Fibroblast of skin of abdomen (primary cell): ENCODE data around the gene CYB5R2.
A peak's percentile ranks its signal among the peaks of the same experiment; 100 is the strongest.

Experiments used
- DNase-seq: peaks from one replicate; pipeline ENCODE4 v3.0.0-alpha.2; 2013

Gene CYB5R2

DNA sequence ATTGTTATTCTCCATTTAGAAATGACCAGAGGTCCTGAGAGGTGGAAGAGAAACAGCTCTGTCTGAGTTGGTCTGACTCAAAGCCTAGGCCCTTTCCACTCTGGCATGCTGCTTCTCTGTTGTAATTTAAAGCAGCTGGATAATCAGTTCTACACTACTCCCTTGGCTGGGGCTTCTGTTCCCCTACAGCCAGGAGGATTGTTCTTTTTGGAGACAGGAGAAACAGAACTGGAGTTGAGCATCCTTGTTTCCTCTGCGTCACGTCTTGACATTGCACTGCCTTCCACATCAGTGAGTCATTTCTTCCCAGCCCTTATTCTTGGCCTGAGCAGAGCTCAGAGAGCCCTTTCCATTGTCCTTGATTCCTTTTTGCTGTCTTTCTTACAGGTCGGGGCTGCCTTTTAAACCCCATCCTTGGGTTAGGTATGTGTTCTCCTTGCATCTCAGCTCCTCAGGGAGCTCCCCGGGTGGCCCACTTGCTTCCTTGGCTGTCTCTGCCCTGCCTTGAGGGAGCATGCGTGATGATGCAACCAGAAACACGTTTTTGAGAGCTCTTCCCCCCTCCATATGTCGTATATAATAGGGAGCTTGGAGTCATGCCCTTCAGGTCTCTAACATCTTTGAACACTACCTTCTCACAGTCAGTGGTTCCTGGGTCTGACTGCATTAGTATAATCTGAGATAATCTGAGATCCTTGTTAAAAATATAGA, 35.7 kb downstream of the CYB5R2 start:
- DNase-seq = peak; percentile 75

DNA sequence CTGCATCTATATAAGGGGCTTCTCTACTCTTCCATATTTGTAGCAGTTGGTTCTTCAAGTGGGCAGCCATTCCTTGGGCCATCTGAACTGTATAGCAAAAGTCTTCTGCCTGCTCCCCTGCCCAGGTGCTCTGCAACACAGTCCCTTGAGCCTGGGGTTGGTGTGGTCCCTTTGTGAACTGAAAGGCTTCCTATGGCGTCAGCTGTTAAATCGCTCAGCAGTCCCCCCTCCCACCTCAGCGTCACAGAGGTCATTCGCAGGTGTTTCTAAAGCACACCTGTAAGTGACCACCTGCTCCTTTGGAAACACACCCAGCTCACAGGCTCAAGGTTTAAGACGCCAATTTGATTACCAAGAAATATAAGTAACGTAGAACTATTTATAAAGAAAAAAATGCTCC, 37.0 kb downstream of the CYB5R2 start:
- no peak for DNase-seq

DNA sequence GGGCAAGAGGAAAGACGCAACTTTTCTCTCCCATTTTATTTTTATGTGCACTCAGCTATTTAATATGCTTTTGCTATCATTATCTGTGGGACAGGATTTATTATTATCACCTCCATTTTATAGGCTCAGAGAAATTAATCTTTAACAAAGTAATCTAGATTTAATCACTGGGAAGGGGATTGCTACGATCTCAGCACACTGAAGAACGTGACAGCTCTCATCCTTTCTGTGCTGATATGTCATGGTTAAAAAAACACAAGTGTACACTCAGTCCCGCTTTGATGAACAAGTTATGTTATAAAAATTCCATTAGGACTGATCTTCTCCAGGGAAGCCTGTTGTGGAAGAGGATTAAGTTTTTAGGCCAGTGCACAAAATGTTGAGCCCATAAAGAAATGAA, 37.6 kb downstream of the CYB5R2 start:
- DNase-seq = no peak

DNA sequence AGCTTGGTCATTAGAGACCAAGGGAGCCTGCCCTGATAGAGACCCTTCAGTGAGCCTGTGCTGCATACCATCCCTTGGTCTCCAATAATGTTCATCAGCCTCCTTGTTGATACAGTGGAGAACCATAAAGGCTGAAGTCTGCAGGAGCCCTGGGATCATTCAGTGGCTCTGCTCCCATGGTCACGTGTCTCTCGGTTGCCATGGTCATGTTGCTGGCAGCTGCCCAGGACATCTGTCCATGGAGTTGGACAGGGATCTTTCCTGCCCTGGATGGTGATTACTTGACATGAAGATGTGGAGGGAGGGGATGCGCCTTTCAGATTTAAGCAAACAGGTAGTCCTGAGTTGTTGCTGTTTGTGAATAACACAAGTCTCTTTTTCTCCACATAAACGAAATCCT, 38.2 kb downstream of the CYB5R2 start:
- no peak for DNase-seq

DNA sequence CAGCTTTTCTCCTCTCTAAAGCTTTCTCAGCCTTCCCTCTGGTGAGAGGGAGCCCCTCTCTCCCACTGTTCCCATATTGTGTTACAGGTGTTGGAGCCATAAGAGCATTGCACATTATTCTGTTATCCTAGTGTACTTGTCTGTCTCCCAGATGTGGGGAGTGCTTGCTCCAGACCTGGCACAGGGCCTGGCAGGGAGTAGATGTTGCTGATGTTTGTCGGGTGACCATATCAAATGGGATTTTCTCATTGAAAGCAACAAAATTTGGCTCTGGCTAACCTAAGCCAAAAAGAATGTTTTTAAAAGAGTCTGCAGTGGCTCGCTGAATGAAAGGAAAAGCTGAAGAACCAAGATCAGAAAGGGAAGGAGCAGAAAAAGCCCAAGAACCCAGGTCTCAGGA, 41.1 kb downstream of the CYB5R2 start:
- DNase-seq = no peak

DNA sequence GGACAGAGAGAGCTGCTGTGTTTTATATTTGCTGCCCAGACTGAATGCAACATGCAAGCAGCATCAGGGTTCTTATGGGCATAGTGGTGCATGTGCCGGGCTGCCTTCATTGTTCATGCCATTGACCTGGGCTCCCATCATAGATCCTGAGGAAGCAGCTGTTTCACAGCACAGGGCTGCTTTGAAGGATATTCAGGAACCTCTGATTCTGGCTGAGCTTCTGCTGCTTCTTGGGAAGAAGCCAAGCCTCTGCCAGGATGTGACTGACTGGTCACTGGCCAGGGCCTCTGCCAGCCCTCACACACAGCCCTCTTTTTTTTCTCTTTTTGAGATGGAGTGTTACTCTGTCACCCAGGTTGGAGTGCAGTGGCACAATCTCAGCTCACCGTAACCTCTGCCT, 43.3 kb downstream of the CYB5R2 start:
- DNase-seq = no peak

DNA sequence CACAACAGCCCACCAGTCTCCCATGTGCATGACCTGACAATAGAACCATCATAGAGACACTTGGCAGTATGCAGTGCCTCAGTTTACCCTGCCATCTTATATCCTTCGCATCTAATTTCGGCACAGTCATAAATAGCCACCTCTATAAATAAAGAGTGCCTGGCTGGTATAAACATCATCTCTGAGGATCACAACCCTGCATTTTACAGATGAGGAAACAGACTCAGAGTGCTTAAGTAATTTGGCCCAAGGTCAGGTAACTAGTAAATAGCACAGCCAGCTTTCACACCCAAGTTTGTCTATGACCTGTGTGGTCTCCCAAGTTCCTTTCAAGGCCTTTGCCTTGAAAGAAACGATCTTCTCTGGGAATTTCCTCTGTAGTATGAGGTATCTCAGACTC, 44.6 kb downstream of the CYB5R2 start:
- DNase-seq = no peak

DNA sequence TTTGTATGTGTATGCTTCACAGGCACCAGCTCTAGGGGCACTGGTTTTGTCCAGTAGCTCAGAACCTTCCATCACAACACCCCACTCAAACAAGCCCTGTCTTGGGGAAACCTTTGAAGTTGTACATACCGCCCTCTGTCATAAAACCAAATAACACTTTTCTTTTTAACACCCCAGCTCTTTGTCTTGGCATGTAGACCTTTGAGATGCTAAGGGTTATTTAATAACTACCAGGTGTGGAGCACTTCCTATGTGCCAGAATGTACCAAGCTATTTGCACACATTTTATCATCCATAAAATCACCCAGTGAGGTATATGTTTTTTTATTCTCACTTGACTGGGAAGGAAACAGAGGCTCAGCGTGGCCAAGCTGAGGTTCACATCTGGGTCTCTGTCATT, 50.6 kb downstream of the CYB5R2 start:
- no peak for DNase-seq

DNA sequence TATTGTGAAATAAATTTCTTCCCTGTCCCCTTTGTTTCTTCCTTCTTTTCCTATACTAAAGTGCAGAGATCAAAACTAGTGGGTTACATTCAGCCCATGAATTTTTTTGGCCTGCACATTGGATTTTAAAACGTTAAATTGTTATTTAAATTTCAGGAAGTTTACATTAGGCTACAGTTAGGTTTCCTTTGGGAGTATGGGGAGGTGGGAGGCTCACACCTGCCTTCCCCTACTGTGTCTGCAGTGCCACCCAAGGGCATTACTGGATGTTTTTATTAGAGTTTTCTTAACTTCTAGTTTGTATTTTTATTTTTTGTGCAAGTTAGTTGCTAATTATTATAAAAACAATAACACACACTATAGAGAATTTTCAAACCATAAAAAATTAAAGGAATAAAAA, 51.7 kb downstream of the CYB5R2 start:
- DNase-seq = no peak

DNA sequence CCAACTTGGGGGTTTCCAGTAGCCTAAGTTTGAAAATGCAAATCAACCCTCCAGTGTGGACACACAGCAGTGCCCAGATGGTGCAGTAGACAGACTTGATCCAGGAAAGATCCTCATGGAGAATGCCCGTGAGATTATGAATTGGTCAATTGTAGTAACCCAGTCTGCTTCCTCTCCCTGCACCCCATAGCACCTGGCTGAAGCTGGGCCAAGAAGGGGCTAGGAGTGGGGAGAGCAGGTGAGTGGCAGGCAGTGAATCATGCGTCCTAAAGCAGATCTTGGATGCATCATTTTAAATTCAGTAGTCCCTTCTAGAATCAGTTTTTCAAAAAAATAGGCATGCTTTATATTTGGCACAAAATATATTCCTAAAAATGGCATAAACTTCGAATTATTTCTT, 52.2 kb downstream of the CYB5R2 start:
- no peak for DNase-seq

DNA sequence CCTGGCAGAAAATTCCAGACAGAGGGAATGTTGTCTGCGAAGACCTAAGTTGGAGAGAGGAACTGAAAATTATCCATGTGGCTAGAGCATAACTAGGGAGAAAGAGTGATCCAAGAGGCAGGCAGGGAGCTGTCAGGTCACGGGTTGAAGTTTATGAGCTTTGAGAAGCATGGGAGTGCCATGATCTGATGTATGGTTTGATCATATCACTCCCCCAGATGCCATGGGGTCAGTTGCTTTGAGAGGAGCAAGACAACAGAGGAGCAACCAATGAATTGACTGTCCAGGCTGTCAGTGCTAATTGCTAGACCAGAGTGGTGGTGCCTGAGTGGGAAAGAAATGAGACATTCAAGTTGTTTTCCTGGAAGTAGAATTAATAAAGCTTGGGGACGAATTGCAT, 54.0 kb downstream of the CYB5R2 start:
- DNase-seq = no peak

DNA sequence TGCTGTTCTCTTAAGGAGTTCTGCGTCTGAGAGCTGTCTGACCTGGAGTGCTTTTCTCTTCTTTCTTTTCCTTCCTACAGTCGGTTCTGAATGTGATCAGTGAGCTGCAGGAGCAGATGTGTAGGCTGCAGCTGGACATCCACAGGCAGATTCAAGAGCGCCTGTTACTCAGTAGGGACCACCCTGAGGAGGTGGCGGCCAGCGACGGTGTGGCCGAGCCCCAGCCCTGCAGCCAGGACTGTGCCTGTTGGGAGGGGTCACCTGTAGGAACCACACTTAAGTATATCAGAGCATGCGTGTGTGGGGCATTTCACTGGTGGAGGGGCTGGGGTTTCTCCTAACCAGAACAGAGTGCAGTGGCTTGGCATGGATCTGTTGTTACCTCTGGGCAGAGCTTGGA, 56.3 kb downstream of the CYB5R2 start:
- no peak for DNase-seq
